SK-N-SH (cell line): ENCODE results near the gene VCPKMT. TPM values are rescaled to one million over a fixed set of nuclear protein-coding genes. Genes with fewer than 3 reads are reported as not detected.

Source experiments
- CTCF ChIA-PET: fragments of 300-600, 350-600 bp; formaldehyde crosslinking; extraction: SDS; loops from one replicate; lab custom pipeline; 2021; lab: Yijun Ruan, JAX
- POLR2A ChIA-PET: fragments of 350-600 bp; sonication (Branson Sonifier 250); formaldehyde crosslinking; extraction: SDS; loops from one replicate; lab custom pipeline; 2020; ENCODE audit warnings: antibody characterized with exemption, inconsistent platforms; lab: Yijun Ruan, JAX
- DNase-seq: peaks from one replicate; pipeline ENCODE4 v3.0.0; 2012
- H2AFZ ChIP-seq: fragments of 200-600 bp; sonication (generic); 2 replicates; pipeline ENCODE4 v1.8.1; 2016; ENCODE audit warnings: antibody characterized with exemption, mild to moderate bottlenecking, low read depth
- H3F3A ChIP-seq: fragments of 200-600 bp; sonication (generic); replicated peaks from 2 replicates; pipeline ENCODE3; 2016; ENCODE audit warnings: antibody characterized with exemption, mild to moderate bottlenecking; ENCODE audit not compliant: insufficient read depth
- H3K27ac ChIP-seq, 2 experiments: fragments of 200-500 bp in 1 of 2; fragments of 200-600 bp in 1 of 2; sonication (Bioruptor generic) in 1 of 2; sonication (generic), shearing (Covaris generic) in 1 of 2; 2 replicates each; pipeline versions ENCODE4 v1.5.1 to v1.6.1; 2014 to 2016; ENCODE audit warnings: low read depth in 2 of 2, inconsistent platforms in 1 of 2, low read length in 1 of 2, mild to moderate bottlenecking in 1 of 2, mixed read lengths in 1 of 2
- H3K27me3 ChIP-seq: fragments of 200-600 bp; sonication (generic), shearing (Covaris generic); 2 replicates; pipeline ENCODE4 v1.6.1; 2016; ENCODE audit warnings: mixed run types; ENCODE audit not compliant: insufficient read depth
- H3K36me3 ChIP-seq, 2 experiments: fragments of 200-500 bp in 1 of 2; fragments of 200-600 bp in 1 of 2; sonication (Bioruptor generic) in 1 of 2; sonication (generic) in 1 of 2; replicated peaks in 1 of 2; 2 replicates each; pipeline versions ENCODE3 to v1.5.1; 2014 to 2016; ENCODE audit warnings: low read length in 1 of 2, mild to moderate bottlenecking in 1 of 2; ENCODE audit not compliant: insufficient read depth in 2 of 2, control insufficient read depth in 1 of 2
- H3K4me1 ChIP-seq, 2 experiments: fragments of 200-500 bp in 1 of 2; fragments of 200-600 bp in 1 of 2; sonication (Bioruptor generic) in 1 of 2; sonication (generic), shearing (Covaris generic) in 1 of 2; 2 replicates each; pipeline versions ENCODE4 v1.5.1 to v1.6.1; 2014 to 2016; ENCODE audit warnings: low read depth in 1 of 2, low read length in 1 of 2, mixed run types in 1 of 2; ENCODE audit not compliant: insufficient read depth in 2 of 2, control insufficient read depth in 1 of 2
- H3K4me2 ChIP-seq: fragments of 200-600 bp; sonication (generic), shearing (Covaris generic); 2 replicates; pipeline ENCODE4 v1.6.1; 2017; ENCODE audit warnings: mixed run types
- H3K4me3 ChIP-seq, 2 experiments: fragments of 200-500 bp in 1 of 2; fragments of 200-600 bp in 1 of 2; sonication (Bioruptor generic) in 1 of 2; sonication (generic), shearing (Covaris generic) in 1 of 2; 2 replicates each; pipeline versions ENCODE4 v1.5.1 to v1.8.1; 2014 to 2016; ENCODE audit warnings: low read depth in 2 of 2, inconsistent platforms in 1 of 2, low read length in 1 of 2, mild to moderate bottlenecking in 1 of 2, mixed read lengths in 1 of 2, moderate library complexity in 1 of 2
- H3K79me2 ChIP-seq: fragments of 200-600 bp; sonication (generic); 2 replicates; pipeline ENCODE4 v1.8.1; 2017; ENCODE audit warnings: mild to moderate bottlenecking; ENCODE audit not compliant: insufficient read depth
- H3K9ac ChIP-seq: fragments of 200-600 bp; sonication (generic); 2 replicates; pipeline ENCODE4 v1.6.1; 2017; ENCODE audit warnings: mixed run types
- H3K9me2 ChIP-seq: fragments of 200-600 bp; sonication (generic); 2 replicates; pipeline ENCODE4 v1.6.1; 2017; ENCODE audit warnings: mixed run types
- H3K9me3 ChIP-seq: fragments of 200-600 bp; sonication (generic); 2 replicates; pipeline ENCODE4 v1.6.1; 2017; ENCODE audit warnings: mixed run types, mild to moderate bottlenecking, moderate library complexity
- H4K20me1 ChIP-seq: fragments of 200-600 bp; sonication (generic); 2 replicates; pipeline ENCODE4 v1.6.1; 2017; ENCODE audit warnings: mild to moderate bottlenecking, mixed run types; ENCODE audit not compliant: insufficient read depth
- ELF1 ChIP-seq: IDR thresholded peaks from 2 replicates; pipeline ENCODE4 v1.4.0; 2012
- EZH2phosphoT487 ChIP-seq: fragments of 200-600 bp; sonication (generic); IDR thresholded peaks from 2 replicates; pipeline ENCODE4 v1.6.1; 2017; ENCODE audit warnings: low read depth, mixed run types, mild to moderate bottlenecking, antibody characterized with exemption, moderate library complexity, borderline replicate concordance
- FOXM1 ChIP-seq: IDR thresholded peaks from 2 replicates; pipeline ENCODE4 v1.4.0; 2012; ENCODE audit warnings: low read depth, mild to moderate bottlenecking
- GABPA ChIP-seq: IDR thresholded peaks from 2 replicates; pipeline ENCODE4 v1.4.0; 2012; ENCODE audit warnings: low read depth, mild to moderate bottlenecking
- GATA2 ChIP-seq: sonication (generic); formaldehyde crosslinking; IDR thresholded peaks from 2 replicates; pipeline ENCODE4 v1.5.0; 2020; ENCODE audit warnings: mild to moderate bottlenecking, missing genetic modification reagents
- IRF3 ChIP-seq: fragments of 150-350 bp; IDR thresholded peaks from 2 replicates; pipeline ENCODE4 v1.6.1; 2016; ENCODE audit warnings: mild to moderate bottlenecking, low read depth, low read length
- MEF2A ChIP-seq: IDR thresholded peaks from 2 replicates; pipeline ENCODE4 v1.4.0; 2012; ENCODE audit warnings: low read depth, borderline replicate concordance
- MXI1 ChIP-seq: IDR thresholded peaks from 2 replicates; pipeline ENCODE4 v1.6.1; 2012; ENCODE audit warnings: mild to moderate bottlenecking, low read depth, low read length, improper control_type of control experiment
- NRF1 ChIP-seq: IDR thresholded peaks from 2 replicates; pipeline ENCODE4 v1.6.1; 2012; ENCODE audit warnings: low read depth, mild to moderate bottlenecking, low read length
- RXRA ChIP-seq: IDR thresholded peaks from 2 replicates; pipeline ENCODE4 v1.4.0; 2012; ENCODE audit warnings: low read depth, mild to moderate bottlenecking, borderline replicate concordance
- SMC3 ChIP-seq: IDR thresholded peaks from 2 replicates; pipeline ENCODE4 v1.6.1; 2012; ENCODE audit warnings: low read depth, low read length, improper control_type of control experiment
- TAF1 ChIP-seq: IDR thresholded peaks from 2 replicates; pipeline ENCODE4 v1.6.1; 2012; ENCODE audit warnings: low read depth, mild to moderate bottlenecking, low read length, moderate library complexity, borderline replicate concordance
- TEAD4 ChIP-seq: IDR thresholded peaks from 2 replicates; pipeline ENCODE4 v1.4.0; 2012; ENCODE audit warnings: mild to moderate bottlenecking, borderline replicate concordance; ENCODE audit not compliant: insufficient read depth
- USF2 ChIP-seq: fragments of 150-350 bp; IDR thresholded peaks from 2 replicates; pipeline ENCODE4 v1.6.1; 2017; ENCODE audit warnings: antibody characterized with exemption, low read length, low read depth, borderline replicate concordance
- WGBS: methylation state at CpG from one replicate; pipeline ENCODE4 v1.1.6; 2017; ENCODE audit warnings: low lambda C conversion rate; 5-methylcytosine and 5-hydroxymethylcytosine counted together
- polyA plus RNA-seq, 3 experiments: library from polyadenylated mRNA; depleted of rRNA; stranded (reverse); fragments of >200 nt; gene quantifications; 2 replicates each; pipeline ENCODE4 v1.2.3, GENCODE V29; 2012
- TF ChIP-seq, protein P1 (sequence below): IDR thresholded peaks from 2 replicates; pipeline ENCODE4 v1.4.0; 2012; ENCODE audit warnings: low read depth, borderline replicate concordance
- TF ChIP-seq, protein P2 (sequence below): IDR thresholded peaks from 2 replicates; pipeline ENCODE4; 2012
- TF ChIP-seq, protein P3 (sequence below): IDR thresholded peaks from 2 replicates; pipeline ENCODE4 v1.4.0; 2012; ENCODE audit warnings: low read depth
- TF ChIP-seq, protein P4 (sequence below): IDR thresholded peaks from 2 replicates; pipeline ENCODE4 v1.4.0; 2012; ENCODE audit warnings: low read depth, borderline replicate concordance

The VCPKMT gene
- polyA plus RNA-seq, 1 of the 3 experiments (the other 2 are of a cell fraction) = 7.3 TPM

- no peaks in the 10 kb centered on the region for H3K9me2 ChIP-seq
- H3K36me3 ChIP-seq = peaks cover 35 to 43% of the 10 kb centered on the region in 2 experiments
- no peak overlapping the region for H2AFZ ChIP-seq
- no peaks in the 10 kb centered on the region for H3K9me3 ChIP-seq
- no peaks in the 10 kb centered on the region for H3K27me3 ChIP-seq
- H4K20me1 ChIP-seq = no peaks in the 10 kb centered on the region
- peaks cover 8% of the 10 kb centered on the region; the same call in 1 of the 2 replicates for H3K79me2 ChIP-seq
- peaks cover 36% of the 10 kb centered on the region for H3F3A ChIP-seq
- H3K4me2 ChIP-seq = no peak overlapping the region
- H3K4me1 ChIP-seq = no peaks in the 10 kb centered on the region
- H3K4me3 ChIP-seq = no peak overlapping the region
- POLR2A ChIA-PET = interaction anchor here (0.9 kb wide), 1 partner anchor 218 kb away, joined by 4 read pairs; no protein-coding TSS in a partner anchor
- H3K9ac ChIP-seq = no peak overlapping the region
- TF ChIP-seq MEF2A (no peak), EZH2phosphoT487 (no peak), ELF1 (no peak), MXI1 (no peak), GATA2 (CRISPR knock-in tag) (no peak), FOXM1 (no peak), USF2 (no peak), NRF1 (no peak), TAF1 (no peak), GABPA (no peak), RXRA (no peak), SMC3 (no peak), TEAD4 (no peak), IRF3 (no peak)
- TF ChIP-seq, protein P1, sequence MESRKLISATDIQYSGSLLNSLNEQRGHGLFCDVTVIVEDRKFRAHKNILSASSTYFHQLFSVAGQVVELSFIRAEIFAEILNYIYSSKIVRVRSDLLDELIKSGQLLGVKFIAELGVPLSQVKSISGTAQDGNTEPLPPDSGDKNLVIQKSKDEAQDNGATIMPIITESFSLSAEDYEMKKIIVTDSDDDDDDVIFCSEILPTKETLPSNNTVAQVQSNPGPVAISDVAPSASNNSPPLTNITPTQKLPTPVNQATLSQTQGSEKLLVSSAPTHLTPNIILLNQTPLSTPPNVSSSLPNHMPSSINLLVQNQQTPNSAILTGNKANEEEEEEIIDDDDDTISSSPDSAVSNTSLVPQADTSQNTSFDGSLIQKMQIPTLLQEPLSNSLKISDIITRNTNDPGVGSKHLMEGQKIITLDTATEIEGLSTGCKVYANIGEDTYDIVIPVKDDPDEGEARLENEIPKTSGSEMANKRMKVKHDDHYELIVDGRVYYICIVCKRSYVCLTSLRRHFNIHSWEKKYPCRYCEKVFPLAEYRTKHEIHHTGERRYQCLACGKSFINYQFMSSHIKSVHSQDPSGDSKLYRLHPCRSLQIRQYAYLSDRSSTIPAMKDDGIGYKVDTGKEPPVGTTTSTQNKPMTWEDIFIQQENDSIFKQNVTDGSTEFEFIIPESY = no peak
- TF ChIP-seq, protein P2, sequence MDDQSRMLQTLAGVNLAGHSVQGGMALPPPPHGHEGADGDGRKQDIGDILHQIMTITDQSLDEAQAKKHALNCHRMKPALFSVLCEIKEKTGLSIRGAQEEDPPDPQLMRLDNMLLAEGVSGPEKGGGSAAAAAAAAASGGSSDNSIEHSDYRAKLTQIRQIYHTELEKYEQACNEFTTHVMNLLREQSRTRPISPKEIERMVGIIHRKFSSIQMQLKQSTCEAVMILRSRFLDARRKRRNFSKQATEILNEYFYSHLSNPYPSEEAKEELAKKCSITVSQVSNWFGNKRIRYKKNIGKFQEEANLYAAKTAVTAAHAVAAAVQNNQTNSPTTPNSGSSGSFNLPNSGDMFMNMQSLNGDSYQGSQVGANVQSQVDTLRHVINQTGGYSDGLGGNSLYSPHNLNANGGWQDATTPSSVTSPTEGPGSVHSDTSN = no peak
- TF ChIP-seq, protein P3, sequence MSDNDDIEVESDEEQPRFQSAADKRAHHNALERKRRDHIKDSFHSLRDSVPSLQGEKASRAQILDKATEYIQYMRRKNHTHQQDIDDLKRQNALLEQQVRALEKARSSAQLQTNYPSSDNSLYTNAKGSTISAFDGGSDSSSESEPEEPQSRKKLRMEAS = no peak
- TF ChIP-seq, protein P4, sequence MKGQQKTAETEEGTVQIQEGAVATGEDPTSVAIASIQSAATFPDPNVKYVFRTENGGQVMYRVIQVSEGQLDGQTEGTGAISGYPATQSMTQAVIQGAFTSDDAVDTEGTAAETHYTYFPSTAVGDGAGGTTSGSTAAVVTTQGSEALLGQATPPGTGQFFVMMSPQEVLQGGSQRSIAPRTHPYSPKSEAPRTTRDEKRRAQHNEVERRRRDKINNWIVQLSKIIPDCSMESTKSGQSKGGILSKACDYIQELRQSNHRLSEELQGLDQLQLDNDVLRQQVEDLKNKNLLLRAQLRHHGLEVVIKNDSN = no peak
- DNase-seq = no peak
- 93% methylated on average over 4 of the region's 4 CpGs for WGBS
- CTCF ChIA-PET = interaction anchor here (0.7 to 15.1 kb wide), 3 partner anchors 210 to 241 kb away, joined by 3 to 204 read pairs (median 4); no protein-coding TSS in a partner anchor
- no peak overlapping the region; a peak in 1 of 4 replicates for H3K27ac ChIP-seq
Measured at GRCh38 chr14:50106178-50106577, 10.2 kb downstream of the VCPKMT start.
